Measurements from ENCODE around the gene EXOSC5. TPM values are rescaled to one million over a fixed set of nuclear protein-coding genes. Genes with fewer than 3 reads are reported as not detected.
A peak's percentile ranks its signal among the peaks of the same experiment; 100 is the strongest.

Gene EXOSC5
- total and polyA plus RNA-seq, 2 of the 13 experiments (the other 11 are each of a cell fraction or from before 2014, with no cell fraction given) = 24.1 to 26.5 TPM

- TF ChIP-seq PAX8 (CRISPR knock-in tag; IDR thresholded peaks at IDR 0.05; ENCODE audit: borderline replicate concordance) (no peak), RFX5 (IDR thresholded peaks at IDR 0.05; ENCODE audit: low read depth, low read length) (no peak), ZSCAN20 (CRISPR knock-in tag; IDR thresholded peaks at IDR 0.05; ENCODE audit: borderline replicate concordance) (no peak), AKAP8 (CRISPR knock-in tag; IDR thresholded peaks at IDR 0.05) (no peak), ZNF580 (CRISPR knock-in tag; IDR thresholded peaks at IDR 0.05; ENCODE audit: borderline replicate concordance, low read depth) (peak; percentile 61; the same call in 1 of the 2 replicates), CSRNP2 (CRISPR knock-in tag; conservative IDR thresholded peaks at IDR 0.05; ENCODE audit: low read depth) (peak; percentile 55; the same call in 1 of the 2 replicates), ZNF772 (CRISPR knock-in tag; IDR thresholded peaks at IDR 0.05) (no peak), SALL1 (CRISPR knock-in tag; IDR thresholded peaks at IDR 0.05) (peak; percentile 28; the same call in 1 of the 2 replicates), ZBTB2 (CRISPR knock-in tag; IDR thresholded peaks at IDR 0.05; ENCODE audit: low read depth) (peak; percentile 52; the same call in 1 of the 2 replicates), RXRA (CRISPR knock-in tag; IDR thresholded peaks at IDR 0.05) (no peak), SPEN (CRISPR knock-in tag; IDR thresholded peaks at IDR 0.05; ENCODE audit: low read depth) (peak; percentile 45; the same call in 1 of the 2 replicates), POLR2AphosphoS5 (IDR thresholded peaks at IDR 0.05; ENCODE audit: low read depth, low read length) (peak; percentile 44; the same call in 1 of the 2 replicates), SUZ12 (IDR thresholded peaks at IDR 0.05; ENCODE audit: low read depth, low read length) (no peak), STAG1 (CRISPR knock-in tag; IDR thresholded peaks at IDR 0.05) (peak; percentile 50), EHMT2 (IDR thresholded peaks at IDR 0.05; ENCODE audit: borderline replicate concordance, low read depth, low read length) (no peak), PAXIP1 (CRISPR knock-in tag; conservative IDR thresholded peaks at IDR 0.05) (peak; percentile 50; the same call in 1 of the 2 replicates), AGO2 (optimal IDR thresholded peaks at IDR 0.05; ENCODE audit: low read depth, low read length) (peak; percentile 71), ZNF441 (CRISPR knock-in tag; IDR thresholded peaks at IDR 0.05; ENCODE audit: borderline replicate concordance) (peak; percentile 45; the same call in 1 of the 2 replicates), POGK (CRISPR knock-in tag; conservative IDR thresholded peaks at IDR 0.05) (no peak; the same call in 1 of the 2 replicates)
Observed at GRCh38 chr19:41353466-41354342, 43.5 kb downstream of the EXOSC5 start, which contains the start of gene TGFB1 (continued).
